Amniotic stem cell (primary cell): Measurements from ENCODE around the gene ZNF592.
"Not testable (repeated sequence)": the region's sequence is repeated elsewhere in the genome, so short reads cannot be mapped to it uniquely, and the experiment has no call there.

Experiments
- DNase-seq: peaks from one replicate; lab custom pipeline; 2025; lab: John Stamatoyannopoulos, UW

Gene ZNF592

GRCh38 chr15:84749111-84749991 lies 959 bp downstream of the ZNF592 start:
- no peak for DNase-seq

- no peak for DNase-seq
These were observed 2.2 kb downstream of the ZNF592 start for GRCh38 chr15:84750583-84751092.

GRCh38 chr15:84751721-84752120 lies 3.3 kb downstream of the ZNF592 start:
- DNase-seq: not testable (repeated sequence)

GRCh38 chr15:84752195-84752594 lies 3.8 kb downstream of the ZNF592 start:
- no peak for DNase-seq

GRCh38 chr15:84752700-84753099 lies 4.3 kb downstream of the ZNF592 start:
- DNase-seq: no peak

- not testable (repeated sequence) for DNase-seq
These were observed 6.5 kb downstream of the ZNF592 start for GRCh38 chr15:84754889-84755288.

GRCh38 chr15:84755736-84756527 lies 7.5 kb downstream of the ZNF592 start:
- DNase-seq: no peak

GRCh38 chr15:84759018-84759417 lies 10.6 kb downstream of the ZNF592 start:
- DNase-seq: no peak

GRCh38 chr15:84760219-84760618 lies 11.8 kb downstream of the ZNF592 start:
- no peak for DNase-seq

- DNase-seq: no peak
These were observed 13.3 kb downstream of the ZNF592 start for GRCh38 chr15:84761607-84762131.

GRCh38 chr15:84762840-84763572 lies 14.6 kb downstream of the ZNF592 start:
- no peak for DNase-seq

- DNase-seq: no peak
These were observed 16.2 kb downstream of the ZNF592 start for GRCh38 chr15:84764585-84764984.

- no peak for DNase-seq
These were observed 16.6 kb downstream of the ZNF592 start for GRCh38 chr15:84764989-84765388.

- no peak for DNase-seq
These were observed 17.3 kb downstream of the ZNF592 start for GRCh38 chr15:84765675-84766074.

- no peak for DNase-seq
These were observed 18.2 kb downstream of the ZNF592 start for GRCh38 chr15:84766461-84767035.

- DNase-seq: no peak
These were observed 23.6 kb downstream of the ZNF592 start for GRCh38 chr15:84772031-84772430.

- DNase-seq: no peak
These were observed 24.1 kb downstream of the ZNF592 start for GRCh38 chr15:84772467-84772866.

- DNase-seq: no peak
These were observed 25.3 kb downstream of the ZNF592 start for GRCh38 chr15:84773716-84774115.

- DNase-seq: no peak
These were observed 27.6 kb downstream of the ZNF592 start for GRCh38 chr15:84775867-84776449.

- no peak for DNase-seq
These were observed 29.8 kb downstream of the ZNF592 start for GRCh38 chr15:84778194-84778593.

GRCh38 chr15:84780492-84780891 lies 32.1 kb downstream of the ZNF592 start:
- no peak for DNase-seq
